ENCODE measurements around the gene CDC42BPA.

CDC42BPA gene

GRCh38 chr1:227323171-227323966 lies 5.1 kb upstream of the CDC42BPA start:
- no peaks in the 10 kb centered on the region for H3K36me3 ChIP-seq (ENCODE audit: insufficient read depth, low read length)
- no peak overlapping the region for H3K9ac ChIP-seq (ENCODE audit: low read depth, low read length)
- H3K9me3 ChIP-seq (ENCODE audit: insufficient read depth, low read length, severe bottlenecking), result no peaks in the 10 kb centered on the region
- no peaks in the 10 kb centered on the region for H3K79me2 ChIP-seq (ENCODE audit: insufficient read depth, low read length)
- H4K20me1 ChIP-seq (ENCODE audit: insufficient read depth, low read length), result no peaks in the 10 kb centered on the region
- DNase-seq (no peak), ATAC-seq (ENCODE audit: insufficient read depth, low read depth) (no peak)
- no peak overlapping the region for H3K4me3 ChIP-seq (ENCODE audit: low read depth in 1 of 2, low read length in 2 of 2)
- H3K27ac ChIP-seq (ENCODE audit: low read length), result no peak overlapping the region
- no peaks in the 10 kb centered on the region for H3K4me1 ChIP-seq (ENCODE audit: insufficient read depth, low read length)
- TF ChIP-seq CTCF (IDR thresholded peaks at IDR 0.05; ENCODE audit: borderline replicate concordance, extremely low read depth, low read length, poor library complexity, severe bottlenecking) (no peak), EZH2 (IDR thresholded peaks at IDR 0.05; ENCODE audit: borderline replicate concordance, low read depth, low read length, severe bottlenecking) (no peak)
- no peaks in the 10 kb centered on the region for H3K27me3 ChIP-seq (ENCODE audit: insufficient read depth, low read length, poor library complexity)
- no peak overlapping the region for H2AFZ ChIP-seq (ENCODE audit: low read depth, low read length)
- no peak overlapping the region for H3K4me2 ChIP-seq (ENCODE audit: insufficient read depth, low read length)

GRCh38 chr1:227322376-227322775 lies 4.1 kb upstream of the CDC42BPA start:
- Histone ChIP-seq H3K4me3 (ENCODE audit: low read depth in 1 of 2, low read length in 2 of 2) (no peak overlapping the region), H3K9ac (ENCODE audit: low read depth, low read length) (no peak overlapping the region), H3K36me3 (ENCODE audit: insufficient read depth, low read length) (no peaks in the 10 kb centered on the region), H3K4me2 (ENCODE audit: insufficient read depth, low read length) (no peak overlapping the region), H3K9me3 (ENCODE audit: insufficient read depth, low read length, severe bottlenecking) (no peaks in the 10 kb centered on the region), H2AFZ (ENCODE audit: low read depth, low read length) (no peak overlapping the region), H3K27ac (ENCODE audit: low read length) (no peak overlapping the region), H3K4me1 (ENCODE audit: insufficient read depth, low read length) (no peaks in the 10 kb centered on the region), H4K20me1 (ENCODE audit: insufficient read depth, low read length) (no peaks in the 10 kb centered on the region), H3K27me3 (ENCODE audit: insufficient read depth, low read length, poor library complexity) (no peaks in the 10 kb centered on the region), H3K79me2 (ENCODE audit: insufficient read depth, low read length) (no peaks in the 10 kb centered on the region)
- no peak for TF ChIP-seq EZH2 (IDR thresholded peaks at IDR 0.05; ENCODE audit: borderline replicate concordance, low read depth, low read length, severe bottlenecking)
- no peak for TF ChIP-seq CTCF (IDR thresholded peaks at IDR 0.05; ENCODE audit: borderline replicate concordance, extremely low read depth, low read length, poor library complexity, severe bottlenecking)
- DNase-seq (no peak), ATAC-seq (ENCODE audit: insufficient read depth, low read depth) (no peak)

GRCh38 chr1:227321035-227321434 lies 2.7 kb upstream of the CDC42BPA start:
- no peaks in the 10 kb centered on the region for H4K20me1 ChIP-seq (ENCODE audit: insufficient read depth, low read length)
- ATAC-seq (ENCODE audit: insufficient read depth, low read depth) (no peak), DNase-seq (no peak)
- no peak overlapping the region for H3K9ac ChIP-seq (ENCODE audit: low read depth, low read length)
- no peaks in the 10 kb centered on the region for H3K9me3 ChIP-seq (ENCODE audit: insufficient read depth, low read length, severe bottlenecking)
- H3K27me3 ChIP-seq (ENCODE audit: insufficient read depth, low read length, poor library complexity), result no peaks in the 10 kb centered on the region
- no peak overlapping the region for H3K27ac ChIP-seq (ENCODE audit: low read length)
- TF ChIP-seq CTCF (IDR thresholded peaks at IDR 0.05; ENCODE audit: borderline replicate concordance, extremely low read depth, low read length, poor library complexity, severe bottlenecking) (no peak), EZH2 (IDR thresholded peaks at IDR 0.05; ENCODE audit: borderline replicate concordance, low read depth, low read length, severe bottlenecking) (no peak)
- H3K4me1 ChIP-seq (ENCODE audit: insufficient read depth, low read length), result no peaks in the 10 kb centered on the region
- no peaks in the 10 kb centered on the region for H3K36me3 ChIP-seq (ENCODE audit: insufficient read depth, low read length)
- H3K4me3 ChIP-seq (ENCODE audit: low read depth in 1 of 2, low read length in 2 of 2), result no peak overlapping the region
- no peaks in the 10 kb centered on the region for H3K79me2 ChIP-seq (ENCODE audit: insufficient read depth, low read length)
- no peak overlapping the region for H3K4me2 ChIP-seq (ENCODE audit: insufficient read depth, low read length)
- H2AFZ ChIP-seq (ENCODE audit: low read depth, low read length), result no peak overlapping the region
